Measurements from ENCODE around the gene XRCC6.

GRCh38 chr22:41699264-41700107 lies 78.4 kb downstream of the XRCC6 start, which contains the start of gene MEI1:
- no peak for TF ChIP-seq CTCF (IDR thresholded peaks at IDR 0.05)
- no peak for TF ChIP-seq POLR2A (IDR thresholded peaks at IDR 0.05)

Measured in testis (tissue), 2 donors.